Glutamatergic neuron (in vitro differentiated cells): ENCODE data around the gene SLC5A5. TPM values are rescaled to one million over a fixed set of nuclear protein-coding genes. Genes with fewer than 3 reads are reported as not detected.

Experiments
- DNase-seq: peaks from one replicate; pipeline ENCODE4 v3.0.0; 2022
- H3K27ac Mint-ChIP-seq: one replicate; pipeline ENCODE4 v1.8.0; 2020; ENCODE audit warnings: mild to moderate bottlenecking, mixed read lengths, inconsistent platforms; ENCODE audit not compliant: unreplicated experiment
- H3K27me3 Mint-ChIP-seq: one replicate; pipeline ENCODE4 v1.8.0; 2020; ENCODE audit warnings: mild to moderate bottlenecking, moderate library complexity, mixed read lengths, inconsistent platforms; ENCODE audit not compliant: unreplicated experiment
- H3K36me3 Mint-ChIP-seq: one replicate; pipeline ENCODE4 v1.8.0; 2020; ENCODE audit warnings: mild to moderate bottlenecking, mixed read lengths, inconsistent platforms; ENCODE audit not compliant: unreplicated experiment
- H3K4me1 Mint-ChIP-seq: one replicate; pipeline ENCODE4 v1.8.0; 2020; ENCODE audit warnings: mild to moderate bottlenecking, low read depth, mixed read lengths, inconsistent platforms; ENCODE audit not compliant: unreplicated experiment
- H3K4me3 Mint-ChIP-seq: one replicate; pipeline ENCODE4 v1.8.0; 2020; ENCODE audit warnings: mild to moderate bottlenecking, mixed read lengths, inconsistent platforms; ENCODE audit not compliant: unreplicated experiment
- H3K9me3 Mint-ChIP-seq: one replicate; pipeline ENCODE4 v1.8.0; 2020; ENCODE audit warnings: mild to moderate bottlenecking, moderate library complexity, mixed read lengths, inconsistent platforms; ENCODE audit not compliant: unreplicated experiment
- CTCF ChIP-seq: fragments of 200-600 bp; sonication (generic); IDR thresholded peaks from one replicate; pipeline ENCODE4 v1.5.0; 2021; ENCODE audit not compliant: partially characterized antibody, unreplicated experiment
- total RNA-seq: library from RNA; stranded (reverse); fragmentation: NEBNext Ultra II Directional; extraction: Animal tissue kit (Norgen Biotek cat#: 25700); gene quantifications from one replicate; pipeline ENCODE4 v1.2.1, GENCODE V29; 2021; ENCODE audit not compliant: unreplicated experiment

Gene SLC5A5
- total RNA-seq, 1 donor from 2014 or later = 4.3 TPM

GRCh38 chr19:17855280-17856152, 16.2 kb upstream of the SLC5A5 start:
- DNase-seq = peak; percentile 93
- TF ChIP-seq CTCF = peak; percentile 99
- H3K27me3 Mint-ChIP-seq = peaks cover 3% of the 10 kb centered on the region
- no peak overlapping the region for H3K4me3 Mint-ChIP-seq
- H3K4me1 Mint-ChIP-seq = peaks cover 3% of the 10 kb centered on the region
- no peaks in the 10 kb centered on the region for H3K36me3 Mint-ChIP-seq
- H3K27ac Mint-ChIP-seq = no peak overlapping the region
- peaks cover 9% of the 10 kb centered on the region for H3K9me3 Mint-ChIP-seq

- Mint-ChIP-seq H3K9me3 (peaks cover 16% of the 10 kb centered on the region), H3K36me3 (no peaks in the 10 kb centered on the region), H3K4me3 (peak within 1 kb of the TSS; percentile 98), H3K27ac (peak within 1 kb of the TSS; percentile 98), H3K4me1 (peaks cover 10% of the 10 kb centered on the region), H3K27me3 (peaks cover 8% of the 10 kb centered on the region)
- TF ChIP-seq CTCF = peak; percentile 50
- DNase-seq = peak; percentile 98
These were observed 12.0 kb upstream of the SLC5A5 start, which contains the start of gene RPL18A for GRCh38 chr19:17859533-17860330. TSS of gene RPL18A (plus strand) at chr19:17859910. CDS start at chr19:17859957, 47 bp downstream.

GRCh38 chr19:17860331-17860992, 11.3 kb upstream of the SLC5A5 start:
- H3K27ac Mint-ChIP-seq = peak overlapping the region; percentile 98

GRCh38 chr19:17860993-17861360, 10.8 kb upstream of the SLC5A5 start:
- Mint-ChIP-seq H3K4me3 (peak overlapping the region; percentile 98), H3K36me3 (no peaks in the 10 kb centered on the region), H3K27me3 (peaks cover 11% of the 10 kb centered on the region), H3K4me1 (peaks cover 10% of the 10 kb centered on the region), H3K27ac (peak overlapping the region; percentile 98), H3K9me3 (peaks cover 16% of the 10 kb centered on the region)
- no peak for TF ChIP-seq CTCF
- no peak for DNase-seq

More at GRCh38 chr19:17860331-17860992, 11.3 kb upstream of the SLC5A5 start:
- no peak for DNase-seq
- H3K4me1 Mint-ChIP-seq = peaks cover 10% of the 10 kb centered on the region
- peaks cover 16% of the 10 kb centered on the region for H3K9me3 Mint-ChIP-seq
- H3K27me3 Mint-ChIP-seq = peaks cover 8% of the 10 kb centered on the region
- no peak for TF ChIP-seq CTCF
- no peaks in the 10 kb centered on the region for H3K36me3 Mint-ChIP-seq
- peak overlapping the region; percentile 98 for H3K4me3 Mint-ChIP-seq
